IPS DF 19.7 (cell line): Measurements from ENCODE around the gene LEF1.
"Not testable (repeated sequence)": the region's sequence is repeated elsewhere in the genome, so short reads cannot be mapped to it uniquely, and the experiment has no call there.

Source experiments
- DNase-seq: peaks from one replicate; pipeline ENCODE4 v3.0.0-alpha.2; 2013; ENCODE audit warnings: low read depth, low spot score

Gene LEF1

GRCh38 chr4:108034565-108034964 lies 134.2 kb downstream of the LEF1 start:
- no peak for DNase-seq

- no peak for DNase-seq
Observed at GRCh38 chr4:108033348-108033747, 135.4 kb downstream of the LEF1 start.

DNA sequence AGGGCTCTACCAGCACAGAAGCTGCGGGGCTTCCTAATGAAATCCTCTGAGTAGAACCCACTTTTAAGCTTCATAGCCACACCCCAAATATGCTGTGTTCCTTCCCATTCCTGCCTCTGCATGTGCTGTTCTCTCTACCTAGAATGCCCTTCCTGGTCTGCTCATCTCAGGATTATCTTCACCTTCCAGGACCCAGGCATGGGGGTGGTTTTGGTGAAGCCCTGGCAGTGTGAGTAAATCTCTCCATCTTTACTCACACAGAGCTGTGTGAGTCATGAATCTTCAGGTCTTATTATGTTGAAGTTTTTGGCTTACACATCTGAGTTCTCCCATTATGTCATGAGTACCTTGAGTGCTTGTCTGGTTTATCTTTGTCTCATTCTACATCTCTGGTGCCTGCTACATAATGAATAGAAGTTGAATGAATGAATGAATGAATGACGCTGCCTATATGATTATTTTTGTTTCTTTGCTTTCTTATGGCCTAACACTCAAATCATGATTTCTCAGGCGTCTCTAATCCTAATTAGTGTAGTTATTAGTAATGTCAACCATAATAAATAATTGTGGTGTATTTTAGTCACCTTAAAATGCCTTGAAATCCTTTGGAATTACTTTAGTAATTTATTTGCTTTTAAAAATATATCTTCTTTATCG lies 137.2 kb downstream of the LEF1 start:
- DNase-seq: no peak

DNA sequence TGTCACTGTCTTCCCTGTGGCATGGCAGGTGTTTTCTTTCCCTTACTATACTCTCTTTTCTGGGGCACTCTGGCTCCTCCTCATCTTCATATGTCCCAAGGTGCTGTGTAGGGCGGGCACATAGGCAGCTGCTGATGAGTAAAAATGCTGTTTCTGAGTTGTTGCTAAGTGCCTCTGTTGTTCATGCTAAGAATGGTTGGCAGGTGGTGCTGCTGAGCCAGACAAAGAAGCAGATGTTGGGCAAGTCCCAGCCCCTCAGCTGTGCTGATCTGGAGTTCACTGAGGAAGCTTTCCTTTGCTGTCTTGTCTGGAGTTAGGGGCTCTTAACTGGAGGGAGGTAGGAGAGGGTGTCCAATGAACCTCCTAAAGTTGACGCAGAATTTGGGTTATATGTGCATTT lies 138.4 kb downstream of the LEF1 start:
- no peak for DNase-seq

DNA sequence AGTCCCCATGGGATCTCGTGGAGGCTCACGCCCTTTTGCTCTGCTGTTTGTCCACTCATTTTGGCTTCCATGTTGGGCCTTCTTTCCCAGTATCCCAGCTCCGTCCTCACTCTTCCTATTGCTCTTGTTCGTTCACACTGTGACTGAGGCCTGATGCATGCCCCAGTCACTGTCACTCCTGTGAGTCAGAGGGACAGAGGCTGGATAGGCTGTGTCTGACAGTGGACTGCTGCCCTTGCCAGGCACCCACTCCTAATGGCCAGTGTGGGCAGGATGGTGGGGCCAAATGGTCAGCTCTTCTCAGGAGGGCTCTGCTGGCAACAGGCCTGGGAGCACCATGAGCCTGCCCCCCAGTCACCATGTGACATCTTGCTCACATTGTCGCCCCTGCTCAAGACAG lies 139.0 kb downstream of the LEF1 start:
- no peak for DNase-seq

- no peak for DNase-seq
Observed at GRCh38 chr4:108029016-108029720, 139.6 kb downstream of the LEF1 start.

GRCh38 chr4:108024878-108025165 lies 143.9 kb downstream of the LEF1 start:
- no peak for DNase-seq

DNA sequence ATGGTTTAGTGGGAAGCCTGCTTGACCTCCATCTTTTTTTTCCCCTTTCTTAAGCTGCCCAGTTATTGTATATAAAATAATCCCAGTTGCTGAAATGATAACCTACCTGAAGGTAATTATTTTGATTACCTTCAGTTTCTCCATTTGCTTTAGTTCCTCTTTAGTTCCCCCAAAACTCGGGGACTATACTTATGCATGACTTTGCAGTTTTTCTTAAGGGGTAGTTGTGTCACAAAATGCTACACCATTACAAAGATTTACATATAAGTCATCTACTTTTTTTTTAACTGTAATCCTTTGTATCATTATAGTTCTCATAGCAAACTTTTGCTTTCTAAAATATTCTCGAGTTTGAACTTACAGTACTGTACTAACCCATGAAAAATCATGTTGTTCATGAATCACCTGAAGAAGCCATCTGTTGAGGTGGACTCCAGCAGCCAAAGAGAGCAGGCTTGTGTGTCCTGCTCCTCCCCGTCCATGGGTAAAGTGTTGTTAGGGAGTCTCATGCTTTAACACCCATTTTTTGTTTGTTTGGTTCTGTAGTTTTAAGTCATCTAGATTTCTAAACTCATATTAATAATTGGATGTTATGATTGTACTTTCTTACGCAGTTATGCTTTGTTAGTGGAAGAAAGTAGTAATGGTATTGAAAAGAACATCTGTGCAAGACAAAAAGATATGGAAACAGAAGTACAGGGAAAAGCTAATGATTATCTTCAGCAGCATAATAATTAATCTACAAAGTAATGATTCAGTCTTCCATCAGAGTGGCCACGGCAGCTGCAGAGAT lies 144.5 kb downstream of the LEF1 start:
- no peak for DNase-seq

DNA sequence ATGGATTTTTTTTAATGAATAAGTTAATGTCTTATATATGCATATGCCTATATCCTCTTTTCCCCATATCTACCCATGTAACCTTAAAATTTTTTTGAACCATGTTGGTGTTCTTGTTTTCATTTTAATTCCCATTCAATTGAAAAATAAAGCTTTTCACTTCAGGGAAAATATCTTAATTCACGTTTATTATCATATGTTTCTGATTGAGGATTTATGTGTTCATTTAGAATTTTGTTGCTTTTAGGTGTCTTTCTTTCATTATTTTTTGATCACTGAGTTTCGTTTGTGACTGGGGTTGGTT lies 149.9 kb downstream of the LEF1 start:
- DNase-seq: no peak

- no peak for DNase-seq
Observed at GRCh38 chr4:108018040-108018883, 150.5 kb downstream of the LEF1 start.

- no peak for DNase-seq
Observed at GRCh38 chr4:108013955-108014354, 154.8 kb downstream of the LEF1 start.

DNA sequence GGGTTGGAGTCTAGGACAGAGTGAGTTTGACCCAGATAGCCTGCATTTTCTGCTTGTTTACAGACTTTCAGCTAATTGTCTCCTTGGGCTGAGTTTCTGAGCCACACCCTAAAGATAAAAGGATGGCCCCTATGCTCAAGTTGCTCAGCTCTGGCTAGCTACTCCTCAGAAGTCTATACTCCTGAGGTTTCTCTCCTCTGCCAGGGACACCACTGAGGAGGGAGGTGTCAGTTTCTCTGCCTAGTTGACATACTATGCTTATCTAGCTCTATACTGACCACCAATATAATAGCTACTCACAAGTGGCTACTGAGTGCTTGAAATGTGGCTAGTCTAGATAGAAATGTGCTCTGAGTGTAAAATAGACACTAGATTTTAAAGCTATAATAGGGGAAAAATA lies 155.4 kb downstream of the LEF1 start:
- DNase-seq: no peak

DNA sequence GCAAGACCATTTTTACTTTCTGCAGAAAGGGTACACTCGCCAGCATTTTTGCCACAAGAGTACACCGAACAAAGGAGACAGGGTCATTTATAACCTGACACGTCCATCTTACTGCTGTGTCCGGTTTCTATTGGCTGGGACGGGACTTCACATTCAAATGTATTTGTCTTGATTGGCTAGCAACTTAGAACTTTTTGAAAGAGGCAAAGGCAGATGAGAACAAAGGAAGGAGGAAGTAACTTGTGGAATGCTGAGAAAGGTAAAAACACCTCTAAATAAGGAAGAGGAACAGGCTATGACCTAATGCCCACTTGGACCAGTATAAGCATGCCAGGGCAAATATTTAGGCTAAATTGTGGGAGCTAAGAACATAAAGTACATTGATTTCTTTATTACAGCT lies 156.3 kb downstream of the LEF1 start:
- DNase-seq: not testable (repeated sequence)

GRCh38 chr4:108010167-108010566 lies 158.6 kb downstream of the LEF1 start:
- DNase-seq: no peak

- DNase-seq: no peak
Observed at GRCh38 chr4:108008721-108009120, 160.0 kb downstream of the LEF1 start.

DNA sequence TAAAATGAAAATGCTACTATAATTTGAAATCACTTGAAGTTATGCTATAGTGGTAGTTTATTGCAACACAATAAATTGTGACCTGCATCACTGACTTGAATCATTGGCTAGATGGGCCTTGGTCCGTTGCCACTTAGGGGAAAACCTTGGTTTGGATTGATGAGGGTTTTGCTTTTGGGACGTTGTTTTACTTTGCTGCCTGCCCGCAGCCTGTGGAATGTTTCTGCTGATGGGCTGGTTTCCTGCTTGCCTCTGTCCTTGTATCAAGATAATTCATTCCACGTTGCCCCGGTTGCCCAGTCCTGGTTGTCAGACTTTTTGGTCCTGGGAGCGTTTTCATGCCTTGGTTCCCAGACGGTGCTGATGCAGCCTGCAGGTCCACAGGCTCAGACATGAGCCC lies 160.7 kb downstream of the LEF1 start:
- DNase-seq: no peak

DNA sequence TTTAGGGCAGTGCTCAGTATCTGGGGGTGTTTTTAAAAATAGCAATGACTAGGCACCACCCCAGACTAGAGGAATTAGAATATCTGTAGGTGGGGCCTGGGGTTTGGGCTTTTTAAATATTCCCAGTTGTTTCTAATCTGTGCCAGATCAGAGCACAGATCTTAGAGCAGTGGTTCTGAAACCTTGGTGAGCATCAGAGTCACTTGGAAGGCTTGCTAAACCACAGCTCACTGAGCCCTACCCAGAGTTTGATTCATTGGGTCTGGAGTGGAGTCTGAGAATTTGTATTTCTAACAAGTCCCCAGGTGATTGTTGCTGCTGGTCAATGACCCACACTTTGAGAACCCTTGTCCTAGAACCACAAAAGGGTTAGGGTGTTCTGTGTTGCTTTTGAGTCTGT lies 162.4 kb downstream of the LEF1 start:
- no peak for DNase-seq

- DNase-seq: no peak
Observed at GRCh38 chr4:108005807-108006206, 162.9 kb downstream of the LEF1 start.

DNA sequence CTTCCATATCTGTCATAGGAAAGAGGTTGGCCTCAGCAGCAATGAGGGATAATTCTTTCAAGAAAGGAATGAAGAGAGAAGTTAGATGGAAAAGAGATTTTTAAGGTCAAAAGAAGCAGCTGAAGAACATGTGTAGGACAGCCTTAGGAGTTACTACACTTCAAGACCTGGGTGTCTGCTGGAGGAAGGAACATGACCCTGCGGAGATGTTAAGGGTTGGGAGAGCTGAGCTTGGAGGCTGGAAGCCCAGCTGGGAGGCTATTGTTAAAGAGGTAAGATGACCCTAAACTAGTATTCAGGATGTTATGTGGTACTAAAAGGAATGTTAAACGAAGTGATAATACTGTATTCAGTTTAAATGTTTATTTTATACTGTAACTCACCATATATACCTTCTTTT lies 164.1 kb downstream of the LEF1 start:
- DNase-seq: no peak

- DNase-seq: no peak
Observed at GRCh38 chr4:108003982-108004515, 164.7 kb downstream of the LEF1 start.

GRCh38 chr4:108001540-108002135 lies 167.1 kb downstream of the LEF1 start:
- no peak for DNase-seq
